HepG2 (cell line): ENCODE results near the gene CALM1. TPM values are rescaled to one million over a fixed set of nuclear protein-coding genes. Genes with fewer than 3 reads are reported as not detected.

Experiments used
- ATAC-seq: fragments of 200-7000 bp; cut with Tn5 transposase; 3 replicates; pipeline ENCODE4 v1.9.1; 2020; ENCODE audit warnings: mild to moderate bottlenecking, moderate library complexity
- BruUV-seq: library from RNA; stranded (reverse); fragments of 400-500 nt; replicated peaks from 2 replicates; lab custom pipeline; 2021; lab: Mats Ljungman, UMichigan
- CTCF ChIA-PET: fragments of 300-600 bp; formaldehyde crosslinking; extraction: SDS; loops from one replicate; lab custom pipeline; 2021; ENCODE audit warnings: low total read pairs, inconsistent platforms, low intra/inter-chr PET ratio; lab: Yijun Ruan, JAX
- POLR2A ChIA-PET: fragments of 350-600 bp; sonication (Branson Sonifier 250); formaldehyde crosslinking; loops from one replicate; lab custom pipeline; 2020; ENCODE audit warnings: antibody characterized with exemption, inconsistent platforms; lab: Yijun Ruan, JAX
- DNase-seq: peaks from one replicate; pipeline ENCODE4 v3.0.0-alpha.2; 2015; ENCODE audit warnings: low spot score
- FAIRE-seq: peaks from 3 replicates; lab custom pipeline; 2011; peaks lifted over from hg19 to GRCh38; lab: Jason Lieb, UNC
- H2AFZ ChIP-seq: one replicate; pipeline ENCODE4 v1.6.1; 2011; ENCODE audit warnings: low read length, inconsistent platforms
- H3K27ac ChIP-seq: fragments of 300-600 bp; 3 replicates; pipeline ENCODE4 v1.8.0; 2011; ENCODE audit warnings: mixed run types, mild to moderate bottlenecking, mixed read lengths, low read length, inconsistent platforms; ENCODE audit not compliant: insufficient read depth; ENCODE audit errors: extremely low read length
- H3K27me3 ChIP-seq, 2 experiments: fragments of 200-600 bp in 1 of 2; 2 replicates in 1 of 2; 3 replicates in 1 of 2; pipeline versions ENCODE4 v1.6.0 to v1.8.0; 2011; ENCODE audit warnings: low read length in 2 of 2, mild to moderate bottlenecking in 2 of 2, moderate library complexity in 2 of 2, inconsistent platforms in 1 of 2; ENCODE audit not compliant: insufficient read depth in 2 of 2, control insufficient read depth in 1 of 2
- H3K36me3 ChIP-seq, 2 experiments: fragments of 200-600 bp in 1 of 2; replicated peaks in 1 of 2; 2 replicates in 1 of 2; 3 replicates in 1 of 2; pipeline versions ENCODE4 v1.5.1 to v1.8.0; 2011; ENCODE audit warnings: low read length in 2 of 2, inconsistent platforms in 1 of 2; ENCODE audit not compliant: insufficient read depth in 2 of 2, control insufficient read depth in 1 of 2
- H3K4me1 ChIP-seq: 2 replicates; pipeline ENCODE4 v1.5.1; 2012; ENCODE audit warnings: low read length, inconsistent platforms; ENCODE audit not compliant: insufficient read depth
- H3K4me2 ChIP-seq: 2 replicates; pipeline ENCODE4 v1.6.0; 2011; ENCODE audit warnings: low read depth, low read length, inconsistent platforms
- H3K4me3 ChIP-seq, 3 experiments: fragments of 200-600 bp in 1 of 3; sonication (generic), shearing (Covaris generic) in 1 of 3; replicated peaks in 1 of 3; 2 replicates each; pipeline ENCODE4 v1.5.1; 2011 to 2016; ENCODE audit warnings: low read length in 3 of 3, inconsistent platforms in 2 of 3, low read depth in 2 of 3, mild to moderate bottlenecking in 2 of 3, control low read depth in 1 of 3, mixed read lengths in 1 of 3; ENCODE audit not compliant: insufficient read depth in 1 of 3
- H3K79me2 ChIP-seq: one replicate; pipeline ENCODE4 v1.6.1; 2011; ENCODE audit warnings: low read length, inconsistent platforms; ENCODE audit not compliant: insufficient read depth
- H3K9ac ChIP-seq: 2 replicates; pipeline ENCODE4 v1.6.0; 2011; ENCODE audit warnings: mild to moderate bottlenecking, low read depth, low read length, inconsistent platforms; ENCODE audit not compliant: insufficient read depth
- H3K9me3 ChIP-seq: 2 replicates; pipeline ENCODE4 v1.5.1; 2012; ENCODE audit warnings: mild to moderate bottlenecking, low read length
- H4K20me1 ChIP-seq: 2 replicates; pipeline ENCODE4 v1.6.0; 2011; ENCODE audit warnings: inconsistent platforms, mild to moderate bottlenecking, low read length, moderate library complexity; ENCODE audit not compliant: insufficient read depth
- HHEX ChIP-seq: IDR thresholded peaks from 2 replicates; pipeline ENCODE4 v1.6.1; 2016; ENCODE audit warnings: control low read depth
- HIC2 ChIP-seq: sonication (generic); formaldehyde crosslinking; IDR thresholded peaks from 2 replicates; pipeline ENCODE4 v1.9.0; 2022; ENCODE audit warnings: low read depth, missing genetic modification reagents
- KDM2A ChIP-seq: sonication (generic); formaldehyde crosslinking; IDR thresholded peaks from 2 replicates; pipeline ENCODE4 v1.4.0; 2020; ENCODE audit warnings: low read depth, missing genetic modification reagents, borderline replicate concordance
- LBX2 ChIP-seq: sonication (generic); formaldehyde crosslinking; IDR thresholded peaks from 2 replicates; pipeline ENCODE4 v1.5.0; 2020; ENCODE audit warnings: missing genetic modification reagents, mild to moderate bottlenecking, borderline replicate concordance
- PHF20 ChIP-seq: sonication (generic); formaldehyde crosslinking; IDR thresholded peaks from 2 replicates; pipeline ENCODE4 v1.5.0; 2020; ENCODE audit warnings: mild to moderate bottlenecking, missing genetic modification reagents
- PHF8 ChIP-seq: sonication (generic); formaldehyde crosslinking; IDR thresholded peaks from 2 replicates; pipeline ENCODE4 v1.5.0; 2020; ENCODE audit warnings: missing genetic modification reagents
- TCF7 ChIP-seq: sonication (generic); IDR thresholded peaks from 2 replicates; pipeline ENCODE4 v1.6.1; 2016; ENCODE audit warnings: antibody characterized with exemption, low read depth
- ZFP62 ChIP-seq: sonication (generic); formaldehyde crosslinking; IDR thresholded peaks from 2 replicates; pipeline ENCODE4 v1.4.0; 2020; ENCODE audit warnings: missing genetic modification reagents
- ZMAT3 ChIP-seq: sonication (generic); formaldehyde crosslinking; conservative IDR thresholded peaks from 2 replicates; pipeline ENCODE4 v1.7.0; 2021; ENCODE audit warnings: missing genetic modification reagents
- ZNF101 ChIP-seq: sonication (generic); formaldehyde crosslinking; IDR thresholded peaks from 2 replicates; pipeline ENCODE4 v1.4.0; 2020; ENCODE audit warnings: mild to moderate bottlenecking, low read depth, missing genetic modification reagents, borderline replicate concordance
- ZNF282 ChIP-seq: fragments of 450-650 bp; IDR thresholded peaks from 2 replicates; pipeline ENCODE4 v1.6.1; 2018; ENCODE audit not compliant: partially characterized antibody
- ZNF841 ChIP-seq: sonication (generic); formaldehyde crosslinking; IDR thresholded peaks from 2 replicates; pipeline ENCODE4 v1.8.1; 2023; ENCODE audit warnings: missing genetic modification reagents, borderline replicate concordance
- WGBS: methylation state at CpG from one replicate; pipeline ENCODE4 v1.1.6; 2017; ENCODE audit warnings: low lambda C conversion rate; 5-methylcytosine and 5-hydroxymethylcytosine counted together
- in situ Hi-C: cut with HindIII; loops from 2 replicates; pipeline ENCODE4 v1.10.0; 2017; ENCODE audit warnings: low pct_unique_long_range_greater_than_20kb; ENCODE audit not compliant: extremely low pct_ligation_motif_present
- intact Hi-C: fragments of 100-400 bp; cut with micrococcal nuclease; formaldehyde crosslinking; loops from one replicate; pipeline ENCODE4 v1.10.0; 2022; ENCODE audit not compliant: unreplicated experiment
- polyA plus RNA-seq, 8 experiments: library from polyadenylated mRNA; depleted of rRNA in 3 of 8; stranded (reverse) in 7 of 8; unstranded in 1 of 8; fragments of >200 nt; fragmentation: Illumina TruSeq in 4 of 8; extraction: Trizol in 4 of 8; gene quantifications; 2 replicates each; pipeline versions ENCODE4 v1.2.1 to v1.2.3, GENCODE V29; 2011 to 2016; ENCODE audit warnings: low read depth in 4 of 8, missing spikeins in 1 of 8, mixed read lengths in 1 of 8; ENCODE audit not compliant: insufficient read depth in 1 of 8
- total RNA-seq, 5 experiments: library from RNA; depleted of rRNA; stranded (reverse); fragments of >200 nt; fragmentation: Illumina TruSeq; extraction: Trizol; gene quantifications; 2 replicates each; pipeline ENCODE4 v1.2.3, GENCODE V29; 2016; ENCODE audit warnings: low read depth in 1 of 5

The CALM1 gene
- total and polyA plus RNA-seq, 2 of the 13 experiments (the other 11 are each of a cell fraction or from before 2014, with no cell fraction given), result 110 to 238 TPM

- Histone ChIP-seq H3K4me3 (no peak overlapping the region), H2AFZ (no peak overlapping the region), H3K27me3 (no peaks in the 10 kb centered on the region), H3K27ac (no peak overlapping the region), H3K9ac (no peak overlapping the region), H3K4me2 (no peak overlapping the region), H3K79me2 (no peaks in the 10 kb centered on the region), H4K20me1 (no peaks in the 10 kb centered on the region), H3K4me1 (peaks cover 28% of the 10 kb centered on the region), H3K9me3 (no peaks in the 10 kb centered on the region), H3K36me3 (no peaks in the 10 kb centered on the region)
- no peak for FAIRE-seq
- intact Hi-C loops, result no loop called here
- in situ Hi-C loops, result no loop called here
- POLR2A ChIA-PET, result no interaction called here
- TF ChIP-seq ZFP62 (no peak), KDM2A (CRISPR knock-in tag) (no peak), PHF8 (CRISPR knock-in tag) (no peak), ZNF282 (no peak), TCF7 (no peak), ZNF841 (CRISPR knock-in tag) (no peak), HIC2 (no peak), PHF20 (CRISPR knock-in tag) (no peak), HHEX (CRISPR knock-in tag) (no peak), LBX2 (CRISPR knock-in tag) (no peak), ZNF101 (CRISPR knock-in tag) (no peak), ZMAT3 (no peak)
- BruUV-seq, result no TSS peak
- DNase-seq, result no peak
- no peak for ATAC-seq
- CTCF ChIA-PET, result no interaction called here
- WGBS, result 83% methylated on average over 9 of the region's 16 CpGs
Measured at GRCh38 chr14:90354551-90355298, 42.1 kb upstream of the CALM1 start.
